ENCODE data around the gene ATR.

GRCh38 chr3:142574665-142575064 is 3.9 kb downstream of the ATR start:
- TF ChIP-seq CTCF (IDR thresholded peaks at IDR 0.05) (no peak), POLR2AphosphoS5 (IDR thresholded peaks at IDR 0.05) (no peak)

Data from breast epithelium (tissue), 3 donors.